ENCODE results near the gene PDSS1. TPM values are rescaled to one million over a fixed set of nuclear protein-coding genes. Genes with fewer than 3 reads are reported as not detected.

The PDSS1 gene
- total RNA-seq, 2 experiments from 2014 or later, result 31.8 to 33.4 TPM

DNA sequence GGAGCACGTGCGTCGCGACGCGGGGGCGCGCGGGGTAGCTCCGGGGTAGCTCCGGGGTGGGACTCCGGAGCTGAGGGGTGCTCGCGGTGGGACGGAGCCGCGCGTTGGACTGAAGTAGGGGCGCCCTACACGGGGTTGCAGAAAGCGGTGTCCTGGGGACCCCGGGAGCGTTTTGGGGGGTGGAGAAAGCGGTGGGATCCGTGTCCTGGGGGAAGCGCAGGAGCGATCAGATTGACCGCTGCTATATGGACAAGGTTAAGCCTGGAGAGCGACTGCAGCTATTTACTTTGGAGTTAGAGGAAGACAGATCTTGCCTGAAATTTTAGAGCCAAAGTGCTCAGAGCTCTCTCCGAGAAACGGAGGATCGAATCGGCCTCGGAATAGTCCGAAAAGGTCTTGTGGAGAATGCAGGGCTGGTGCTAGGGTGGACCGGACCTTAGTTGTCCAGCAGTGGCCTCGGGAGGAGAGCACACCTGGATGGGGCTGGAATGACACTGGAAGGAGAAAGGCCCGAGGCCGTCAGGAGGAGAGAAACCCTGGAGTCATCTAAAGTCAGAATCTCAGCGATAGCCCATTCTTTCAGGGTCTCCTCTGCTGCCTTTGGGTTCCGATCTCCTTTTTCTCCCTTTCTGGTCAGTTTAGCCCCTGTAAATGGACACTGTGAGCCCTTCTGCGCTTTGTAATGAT lies 564 bp downstream of the PDSS1 start:
- POLR2A ChIA-PET, result interaction anchor here (1.2 kb wide), 1 partner anchor 456 kb away, joined by 3 read pairs; the partner anchor contains the start of gene YME1L1
- CTCF ChIA-PET, result interaction anchor here (1.3 kb wide), 1 partner anchor 183 kb away, joined by 3 read pairs; no protein-coding TSS in a partner anchor

DNA sequence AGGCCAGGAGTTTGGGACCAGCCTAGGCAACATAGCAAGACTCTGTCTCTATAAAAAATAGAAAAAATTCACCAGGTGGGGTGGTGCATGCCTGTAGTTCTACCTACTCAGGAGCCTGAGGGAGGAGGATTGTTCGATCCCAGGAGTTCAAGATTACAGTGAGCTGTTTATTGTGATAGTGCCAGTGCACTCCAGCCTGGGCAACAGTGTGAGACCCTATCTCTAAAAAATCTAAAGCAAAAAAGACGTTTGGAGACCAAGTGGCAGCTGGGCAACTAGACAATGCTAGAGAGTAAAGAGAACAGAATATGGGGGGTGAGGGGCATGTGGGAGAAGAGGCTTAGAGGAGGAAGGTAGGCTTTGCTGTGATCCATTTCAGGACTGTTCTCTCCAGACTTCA lies 1.4 kb downstream of the PDSS1 start:
- CTCF ChIA-PET, result no interaction called here
- POLR2A ChIA-PET, result no interaction called here

DNA sequence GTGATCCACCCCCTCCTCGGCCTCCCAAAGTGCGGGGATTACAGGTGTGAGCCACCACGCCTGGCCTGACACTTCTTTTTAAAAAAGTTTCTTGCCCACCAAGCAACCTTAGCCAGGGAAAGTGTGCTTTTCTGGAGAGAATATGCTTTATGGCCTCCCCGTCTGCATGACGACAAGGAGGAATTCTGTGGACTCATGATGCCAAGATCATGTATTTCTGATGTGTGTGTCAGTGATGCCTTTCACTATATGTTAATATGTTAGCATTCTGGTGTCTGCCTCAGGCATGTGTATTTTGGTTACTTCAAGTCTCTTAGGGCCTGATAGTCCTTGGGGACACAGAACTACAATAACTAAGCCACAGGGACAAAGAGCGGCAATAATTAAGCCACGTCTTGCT lies 2.1 kb downstream of the PDSS1 start:
- ChIA-PET POLR2A (no interaction called here), CTCF (no interaction called here)

DNA sequence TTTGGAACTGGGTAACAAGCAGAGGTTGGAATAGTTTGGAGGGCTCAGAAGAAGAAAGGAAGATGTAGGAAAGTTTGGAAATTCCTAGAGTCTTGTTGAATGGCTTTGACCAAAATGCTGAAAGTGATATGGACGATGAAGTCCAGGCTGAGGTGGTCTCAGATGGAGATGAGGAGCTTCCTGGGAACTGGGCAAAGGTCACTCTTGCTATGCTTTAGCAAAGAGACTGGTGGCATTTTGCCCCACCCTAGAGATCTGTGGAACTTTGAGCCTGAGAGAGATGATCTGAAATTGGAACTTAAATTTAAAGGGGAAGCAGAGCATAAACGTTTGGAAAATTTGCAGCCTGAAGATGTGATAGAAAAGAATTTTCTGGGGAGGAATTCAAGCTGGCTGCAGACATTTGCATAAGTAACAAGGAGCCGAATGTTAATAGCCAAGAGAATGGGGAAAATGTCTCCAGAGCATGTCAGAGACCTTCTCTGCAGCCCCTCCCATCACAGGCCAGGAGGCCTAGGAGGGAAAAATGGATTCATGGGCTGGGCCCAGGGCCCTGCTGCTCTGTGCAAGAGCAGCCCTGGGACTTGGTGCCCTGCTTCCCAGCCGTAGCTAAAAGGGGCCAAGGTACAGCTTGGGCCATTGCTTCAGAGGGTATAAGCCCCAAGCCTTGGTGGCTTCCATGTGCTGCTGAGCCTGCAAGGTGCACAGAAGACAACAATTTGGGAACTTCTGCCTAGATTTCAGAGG lies 3.6 kb downstream of the PDSS1 start:
- POLR2A ChIA-PET, result no interaction called here
- CTCF ChIA-PET, result interaction anchor here (1.2 to 1.3 kb wide), 2 partner anchors 28 to 181 kb away, joined by 3 to 5 read pairs; no protein-coding TSS in a partner anchor

DNA sequence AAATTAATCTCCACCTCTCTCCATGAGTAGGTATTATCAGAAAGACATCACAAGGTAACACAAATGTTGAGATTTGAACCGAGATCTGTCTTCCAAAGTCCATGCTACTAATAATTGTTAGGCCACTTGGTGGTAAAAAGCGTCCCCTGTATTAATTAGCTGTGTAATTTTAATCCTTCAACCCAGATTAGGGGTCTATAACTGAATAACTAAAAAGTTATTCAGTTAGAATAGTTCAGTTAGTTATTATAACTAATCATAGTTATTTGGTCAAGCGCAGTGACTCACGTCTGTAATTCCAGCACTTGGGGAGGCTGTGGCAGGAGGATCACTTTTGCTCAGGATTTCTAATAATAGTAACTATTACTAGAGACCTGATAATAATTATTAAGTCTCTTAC lies 5.6 kb downstream of the PDSS1 start:
- CTCF ChIA-PET, result no interaction called here
- POLR2A ChIA-PET, result no interaction called here

DNA sequence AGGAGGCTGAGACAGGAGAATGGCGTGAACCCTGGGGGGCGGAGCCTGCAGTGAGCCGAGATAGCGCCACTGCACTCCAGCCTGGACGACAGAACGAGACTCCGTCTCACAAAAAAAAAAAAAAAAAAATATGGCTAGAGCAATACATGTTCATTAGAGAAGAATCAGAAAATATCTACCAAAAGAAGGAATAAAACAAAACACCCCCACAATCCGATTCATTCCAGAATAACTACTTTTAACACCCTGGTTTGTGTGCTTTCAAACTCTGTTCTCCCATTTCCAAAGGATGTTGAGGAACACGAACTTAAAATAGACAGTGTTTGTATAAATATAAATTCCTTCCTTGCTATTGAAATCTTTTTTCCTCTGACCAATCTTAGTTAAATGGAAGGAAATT lies 6.5 kb downstream of the PDSS1 start:
- ChIA-PET CTCF (no interaction called here), POLR2A (no interaction called here)

DNA sequence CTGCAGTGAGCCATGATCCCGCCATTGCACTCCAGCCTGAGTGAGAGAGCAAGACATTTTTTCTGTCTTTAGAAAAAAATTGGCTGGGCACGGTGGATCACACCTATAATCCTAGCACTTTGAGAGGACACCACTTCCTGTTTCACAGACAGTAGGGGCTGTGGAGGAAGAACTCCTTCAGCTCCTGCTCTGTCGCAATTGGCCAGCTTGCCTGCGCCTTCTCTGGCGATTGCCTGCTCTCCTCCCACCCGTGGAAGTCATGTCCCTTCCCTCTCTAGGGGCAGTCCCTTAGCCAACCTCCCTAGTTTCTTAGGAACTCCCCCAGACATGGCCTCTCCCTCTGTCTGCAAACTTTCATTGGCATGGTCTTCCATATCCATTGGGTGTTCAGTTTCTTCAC lies 8.7 kb downstream of the PDSS1 start:
- CTCF ChIA-PET, result no interaction called here
- POLR2A ChIA-PET, result no interaction called here

DNA sequence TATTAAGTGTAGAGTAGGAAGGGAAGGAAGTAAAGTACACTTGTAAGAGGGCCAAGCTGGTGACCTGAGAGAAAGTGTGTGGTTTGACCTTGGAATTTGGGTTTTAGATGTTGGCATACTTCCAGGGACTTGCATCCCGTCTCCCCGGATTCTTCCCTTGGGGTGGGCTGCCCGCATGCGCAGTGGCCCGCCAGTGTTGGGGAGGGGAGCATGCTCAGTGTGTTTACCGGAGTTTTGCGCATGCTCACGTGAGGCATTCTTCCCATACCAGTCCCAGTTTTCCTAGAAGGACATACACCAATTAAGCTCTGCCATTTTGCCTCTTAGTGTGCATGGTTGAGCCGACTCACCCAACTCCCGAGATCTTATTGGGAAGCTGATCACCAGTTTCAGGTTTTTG lies 9.4 kb downstream of the PDSS1 start:
- CTCF ChIA-PET, result no interaction called here
- POLR2A ChIA-PET, result no interaction called here

DNA sequence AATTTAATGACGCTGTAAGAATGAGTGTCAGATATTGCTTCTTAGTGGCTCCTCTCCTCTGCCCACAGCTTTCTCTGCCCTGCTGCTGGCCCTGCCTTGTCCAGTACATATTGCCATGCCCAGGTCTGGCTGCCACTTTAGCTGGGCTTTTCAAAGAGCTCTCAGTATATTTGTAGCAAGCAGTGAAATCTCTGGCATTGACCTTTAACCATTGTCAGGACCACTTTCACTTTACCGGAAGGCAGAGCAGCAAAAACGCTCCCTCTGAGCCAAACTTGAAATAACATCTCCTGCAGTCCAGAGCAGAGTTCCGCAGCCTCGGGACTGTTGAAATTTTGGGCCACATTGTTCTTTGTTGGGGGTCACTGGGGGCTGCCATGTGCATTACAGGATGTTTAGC lies 13.8 kb downstream of the PDSS1 start:
- ChIA-PET CTCF (no interaction called here), POLR2A (no interaction called here)

DNA sequence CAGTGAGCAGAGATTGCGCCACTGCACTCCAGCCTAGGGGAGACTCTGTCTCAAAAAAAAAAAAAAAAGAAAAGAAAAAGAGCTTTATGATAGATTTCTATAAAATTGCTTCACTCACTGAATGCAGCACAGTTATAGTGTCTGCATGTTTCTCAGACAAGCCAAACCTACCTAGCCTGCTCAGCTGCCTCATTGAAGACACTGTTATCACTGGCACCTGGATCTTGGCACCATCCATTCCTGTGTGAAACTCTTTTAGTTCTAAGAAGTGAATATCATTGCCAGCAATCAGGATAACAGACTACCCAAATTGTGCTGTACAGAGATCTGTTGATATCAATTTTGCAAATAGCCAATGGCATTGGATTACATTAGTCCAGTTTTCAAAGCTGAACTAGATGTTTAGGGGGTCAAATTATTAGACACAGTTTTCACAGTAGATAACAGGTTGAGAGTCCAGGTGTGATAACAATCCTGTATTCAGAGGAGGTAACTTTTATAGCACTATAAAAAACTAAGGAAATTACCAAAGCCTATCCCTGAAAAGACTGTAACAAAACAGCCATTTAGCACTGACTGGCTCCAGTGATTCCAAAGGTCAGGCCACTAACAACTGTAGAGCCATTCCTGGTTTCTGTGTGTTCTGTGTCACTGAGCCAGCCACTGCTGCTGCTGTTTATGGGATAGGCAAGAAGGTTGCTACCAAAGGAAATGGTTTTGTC lies 17.1 kb downstream of the PDSS1 start:
- POLR2A ChIA-PET, result no interaction called here
- CTCF ChIA-PET, result interaction anchor here (0.6 kb wide), 1 partner anchor 96 kb away, joined by 3 read pairs; no protein-coding TSS in a partner anchor

DNA sequence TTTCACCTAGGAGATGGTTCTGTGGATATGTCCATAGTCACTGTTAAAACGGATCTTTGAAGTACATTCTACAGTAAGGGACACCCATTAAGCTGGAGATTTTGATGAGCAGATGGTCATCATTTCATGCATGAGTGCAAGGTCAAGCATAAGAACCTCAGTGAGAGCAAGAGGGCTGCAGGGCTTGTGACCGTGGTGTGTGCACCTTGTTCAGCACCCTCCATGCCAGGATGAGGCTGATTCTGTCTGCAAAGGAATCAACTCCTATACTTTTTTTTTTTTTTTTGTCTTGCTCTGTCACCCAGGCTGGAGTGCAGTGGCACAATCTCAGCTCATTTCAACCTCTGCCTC lies 17.6 kb downstream of the PDSS1 start:
- ChIA-PET POLR2A (no interaction called here), CTCF (no interaction called here)

DNA sequence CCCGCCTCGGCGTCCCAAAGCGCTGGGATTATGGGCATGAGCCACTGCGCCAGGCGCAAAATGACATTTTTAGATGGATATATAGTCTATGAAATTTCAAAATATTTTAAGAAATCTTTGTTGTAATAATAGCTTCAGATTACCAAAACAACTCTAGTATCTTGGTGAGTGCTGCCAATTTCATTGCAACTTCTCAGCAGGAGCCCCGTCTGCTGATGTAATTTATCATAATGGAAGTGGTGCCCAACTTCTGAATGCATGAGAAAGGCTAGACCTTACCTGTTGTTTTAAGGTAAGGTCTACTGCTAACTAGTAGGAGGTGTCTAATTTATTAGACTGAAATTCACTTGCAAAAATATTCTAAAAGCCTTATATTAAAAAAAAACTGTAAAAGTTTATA lies 20.0 kb downstream of the PDSS1 start:
- POLR2A ChIA-PET, result no interaction called here
- CTCF ChIA-PET, result no interaction called here

DNA sequence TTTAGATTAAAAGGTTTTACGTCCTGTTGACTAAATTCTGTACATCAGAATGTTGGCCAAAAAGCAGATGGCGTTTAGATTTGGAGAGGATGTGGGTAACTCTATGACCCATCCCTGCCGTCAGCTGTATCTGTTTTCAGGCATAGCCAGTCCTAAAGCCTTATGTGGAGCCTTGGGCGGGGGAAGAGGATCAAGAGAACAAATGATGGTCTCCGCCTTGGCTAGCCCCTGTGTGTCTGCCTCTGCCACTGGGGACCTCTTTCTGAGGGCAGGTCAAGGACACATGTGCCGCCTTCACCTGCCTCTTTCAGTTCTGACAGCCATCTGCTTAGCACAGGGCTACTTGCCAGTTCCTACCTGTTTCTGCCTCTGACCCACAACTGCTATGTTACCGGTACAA lies 24.1 kb downstream of the PDSS1 start:
- ChIA-PET CTCF (no interaction called here), POLR2A (no interaction called here)

DNA sequence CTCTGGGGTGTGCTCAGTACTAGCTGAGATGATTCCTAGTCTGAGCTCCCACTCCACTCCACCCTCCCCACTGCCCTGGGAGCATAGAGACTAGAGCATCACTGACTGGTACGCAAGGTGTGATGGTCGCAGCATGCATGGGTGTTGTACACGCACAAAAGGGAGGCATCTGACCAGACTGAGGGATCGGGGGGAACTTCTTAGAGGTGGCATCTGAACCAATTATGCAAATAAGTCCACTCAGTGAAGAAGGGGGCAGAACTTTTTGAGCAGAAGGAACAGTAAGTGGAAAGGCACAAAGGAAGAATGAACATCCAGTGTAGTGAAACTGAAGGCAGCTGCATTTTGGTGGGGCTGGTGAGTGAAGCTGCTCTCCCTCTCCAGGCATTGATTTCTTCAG lies 25.5 kb downstream of the PDSS1 start:
- CTCF ChIA-PET, result no interaction called here
- POLR2A ChIA-PET, result interaction anchor here (0.6 kb wide), 1 partner anchor 489 kb away, joined by 4 read pairs; no protein-coding TSS in a partner anchor

DNA sequence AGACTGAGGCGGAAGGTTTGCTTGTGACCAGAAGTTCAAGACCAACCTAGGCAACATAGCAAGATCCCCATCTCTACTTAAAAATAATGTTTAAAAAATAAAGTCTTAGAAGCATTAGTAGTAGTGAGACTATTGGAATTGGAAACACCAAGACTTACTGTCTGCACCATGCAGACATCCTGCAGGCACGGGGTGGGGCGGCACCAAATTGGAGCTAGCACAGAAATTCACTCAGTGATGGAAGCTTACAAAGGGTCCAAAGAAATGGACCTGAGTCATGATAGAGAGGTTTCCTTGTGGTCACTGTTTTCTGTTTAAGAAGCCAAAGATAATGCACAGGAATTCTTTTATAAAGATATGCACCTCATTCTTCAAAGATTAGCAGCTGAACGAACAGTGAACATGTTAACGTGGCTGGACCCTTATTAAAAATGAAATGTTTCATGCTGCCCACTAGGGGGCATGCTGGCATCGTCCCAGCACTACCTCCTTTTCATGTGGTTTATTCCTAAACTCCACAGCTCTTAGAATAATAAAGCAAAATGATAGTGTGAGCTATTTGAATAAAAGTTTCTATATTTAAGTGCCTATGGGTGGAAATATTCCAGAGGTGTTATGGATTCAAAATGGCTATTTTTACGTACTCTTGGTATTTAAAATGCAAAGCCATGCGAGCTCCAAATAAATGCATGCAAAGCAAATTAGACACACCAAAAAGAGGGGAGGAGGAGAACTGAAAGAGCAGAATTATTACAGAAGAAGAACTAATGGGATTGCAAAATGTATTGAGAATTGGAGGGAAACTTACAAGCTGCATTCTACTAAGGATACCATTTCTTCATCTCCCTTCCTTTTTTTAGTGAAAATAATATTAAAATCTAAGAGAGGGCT lies 28.6 kb downstream of the PDSS1 start:
- CTCF ChIA-PET, result interaction anchor here (0.5 to 1.8 kb wide), 14 partner anchors 9 to 498 kb away, joined by 3 to 13 read pairs (median 4); no protein-coding TSS in a partner anchor
- POLR2A ChIA-PET, result interaction anchor here (0.5 kb wide), 1 partner anchor 1832 kb away, joined by 3 read pairs; no protein-coding TSS in a partner anchor

DNA sequence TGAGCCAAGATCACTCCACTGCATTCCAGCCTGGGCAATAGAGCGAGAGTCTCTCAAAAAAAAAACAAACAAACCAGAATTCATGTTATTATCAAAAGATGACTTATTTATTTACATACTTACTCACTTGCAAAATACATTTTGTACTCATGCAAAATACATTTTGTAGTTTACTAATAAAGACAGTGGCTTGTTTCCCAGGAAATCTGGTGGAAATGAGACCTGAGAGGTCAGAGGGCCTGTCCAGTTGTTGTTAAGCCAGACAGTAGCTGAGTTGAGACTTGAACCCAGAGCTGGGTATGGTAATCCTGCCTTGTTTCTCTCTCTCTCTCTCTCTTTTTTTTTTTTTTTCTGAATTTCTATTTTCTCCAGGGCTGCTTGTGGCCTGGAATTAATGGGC lies 29.5 kb downstream of the PDSS1 start:
- POLR2A ChIA-PET, result interaction anchor here (0.6 kb wide), 1 partner anchor 42 kb away, joined by 5 read pairs; no protein-coding TSS in a partner anchor
- CTCF ChIA-PET, result interaction anchor here (0.7 to 1.8 kb wide), 7 partner anchors 12 to 163 kb away, joined by 3 to 13 read pairs (median 4); no protein-coding TSS in a partner anchor

DNA sequence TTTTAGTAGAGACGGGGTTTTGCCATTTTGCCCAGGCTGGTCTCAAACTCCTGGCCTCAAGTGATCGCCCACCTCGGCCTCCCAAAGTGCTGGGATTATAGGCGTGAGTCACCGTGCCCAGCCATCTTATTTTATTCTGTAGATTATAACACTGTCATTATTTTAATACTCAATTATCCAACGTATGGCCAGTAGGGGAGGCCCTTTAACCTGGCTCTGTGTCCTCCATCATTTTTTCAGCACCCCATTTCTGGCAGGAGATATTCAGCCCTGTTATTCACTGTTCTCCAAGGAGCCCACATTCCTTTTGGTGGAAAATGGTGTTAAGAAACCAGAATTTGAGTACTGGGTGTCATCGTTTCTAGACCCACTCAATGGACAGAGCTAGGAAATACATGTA lies 31.5 kb downstream of the PDSS1 start:
- ChIA-PET CTCF (interaction anchor here (0.6 to 1.5 kb wide), 4 partner anchors 11 to 153 kb away, joined by 3 to 6 read pairs (median 4); no protein-coding TSS in a partner anchor), POLR2A (no interaction called here)

DNA sequence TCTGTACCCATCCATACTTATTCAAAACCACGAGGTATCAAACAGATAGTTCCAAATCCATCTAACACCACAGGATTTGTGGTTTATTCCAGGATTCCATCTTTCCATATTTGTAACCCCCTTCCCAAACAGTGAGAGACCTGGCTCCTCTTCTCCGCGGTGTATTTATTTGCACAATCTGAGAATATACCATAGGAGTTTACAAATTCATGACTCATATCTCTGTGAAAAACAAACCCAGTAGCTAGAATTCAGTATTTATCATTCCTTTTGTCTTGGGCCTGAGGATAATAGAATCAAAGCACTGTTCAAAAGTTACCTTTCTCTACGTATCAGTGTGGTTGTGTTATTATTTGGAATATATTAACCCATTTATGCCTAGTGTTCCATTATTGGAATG lies 31.9 kb downstream of the PDSS1 start:
- POLR2A ChIA-PET, result no interaction called here

DNA sequence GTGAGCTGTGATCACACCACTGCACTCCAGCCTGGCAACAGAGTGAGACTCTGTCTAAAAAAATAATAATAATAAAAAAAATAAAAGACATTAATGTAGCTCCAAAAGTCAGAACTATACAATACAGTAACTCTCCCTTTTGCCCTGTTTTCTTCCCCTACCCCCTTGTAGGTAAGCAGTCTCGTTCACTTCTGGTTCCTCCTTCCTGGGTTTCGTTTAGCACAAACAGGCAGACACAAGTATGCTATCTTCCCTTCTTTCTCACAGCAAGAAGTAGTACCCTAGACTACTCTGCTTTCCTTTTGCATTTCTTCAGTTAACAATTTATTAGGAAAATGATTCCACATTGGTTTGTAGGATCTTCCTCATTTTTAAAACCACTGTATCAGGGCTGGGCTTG lies 33.1 kb downstream of the PDSS1 start:
- POLR2A ChIA-PET, result no interaction called here
- CTCF ChIA-PET, result no interaction called here

More for the DNA sequence above, 31.9 kb downstream of the PDSS1 start:
- CTCF ChIA-PET, result interaction anchor here (0.6 to 1.5 kb wide), 3 partner anchors 11 to 153 kb away, joined by 3 to 5 read pairs (median 3); no protein-coding TSS in a partner anchor

Data from activated CD8-positive, alpha-beta memory T cell treated with anti-CD3 and anti-CD28 coated beads for 36 hours (primary cell).